Endometrial microvascular endothelial cells (primary cell): ENCODE data around the gene TMEM181. TPM values are rescaled to one million over a fixed set of nuclear protein-coding genes. Genes with fewer than 3 reads are reported as not detected.
"Not testable (repeated sequence)": the region's sequence is repeated elsewhere in the genome, so short reads cannot be mapped to it uniquely, and the experiment has no call there.

Experiments
- in situ Hi-C: cut with HindIII; loops from 2 replicates; pipeline ENCODE4 v1.10.0; 2017; ENCODE audit warnings: low sequenced_read_pairs, low pct_unique_long_range_greater_than_20kb; ENCODE audit errors: inconsistent ontology term
- total RNA-seq: library from RNA; depleted of rRNA; stranded (reverse); fragments of >200 nt; gene quantifications from one replicate; pipeline ENCODE4 v1.2.3, GENCODE V29; 2015; ENCODE audit errors: inconsistent ontology term

TMEM181 gene
- total RNA-seq, 1 donor from 2014 or later = 28.0 TPM

GRCh38 chr6:158584236-158584651 lies 24.4 kb downstream of the TMEM181 start:
- in situ Hi-C loops = no loop called here

- in situ Hi-C loops = no loop called here
Observed at GRCh38 chr6:158586652-158587051, 26.8 kb downstream of the TMEM181 start.

GRCh38 chr6:158589366-158589765 lies 29.5 kb downstream of the TMEM181 start:
- in situ Hi-C loops = no loop called here

GRCh38 chr6:158591134-158591809 lies 31.4 kb downstream of the TMEM181 start:
- in situ Hi-C loops = no loop called here

GRCh38 chr6:158591810-158592209 lies 31.9 kb downstream of the TMEM181 start:
- in situ Hi-C loops = no loop called here

- in situ Hi-C loops = no loop called here
Observed at GRCh38 chr6:158593670-158594069, 33.8 kb downstream of the TMEM181 start.

GRCh38 chr6:158595223-158595622 lies 35.3 kb downstream of the TMEM181 start:
- in situ Hi-C loops = no loop called here

GRCh38 chr6:158596861-158597260 lies 37.0 kb downstream of the TMEM181 start:
- in situ Hi-C loops = no loop called here

- in situ Hi-C loops = no loop called here
Observed at GRCh38 chr6:158597565-158597964, 37.7 kb downstream of the TMEM181 start.

GRCh38 chr6:158599635-158600034 lies 39.7 kb downstream of the TMEM181 start:
- in situ Hi-C loops = no loop called here

- in situ Hi-C loops = no loop called here
Observed at GRCh38 chr6:158603261-158604047, 43.6 kb downstream of the TMEM181 start.

- in situ Hi-C loops = no loop called here
Observed at GRCh38 chr6:158604048-158604406, 44.1 kb downstream of the TMEM181 start.

GRCh38 chr6:158605266-158605878 lies 45.5 kb downstream of the TMEM181 start:
- in situ Hi-C loops = no loop called here

- in situ Hi-C loops = not testable (repeated sequence)
Observed at GRCh38 chr6:158606011-158606410, 46.1 kb downstream of the TMEM181 start.

GRCh38 chr6:158606935-158607334 lies 47.0 kb downstream of the TMEM181 start:
- in situ Hi-C loops = no loop called here

GRCh38 chr6:158607411-158608170 lies 47.7 kb downstream of the TMEM181 start:
- in situ Hi-C loops = no loop called here

GRCh38 chr6:158608221-158608620 lies 48.3 kb downstream of the TMEM181 start:
- in situ Hi-C loops = no loop called here

GRCh38 chr6:158609455-158610155 lies 49.7 kb downstream of the TMEM181 start:
- in situ Hi-C loops = no loop called here
